ENCODE measurements around the gene IDH3A.

IDH3A gene

DNA sequence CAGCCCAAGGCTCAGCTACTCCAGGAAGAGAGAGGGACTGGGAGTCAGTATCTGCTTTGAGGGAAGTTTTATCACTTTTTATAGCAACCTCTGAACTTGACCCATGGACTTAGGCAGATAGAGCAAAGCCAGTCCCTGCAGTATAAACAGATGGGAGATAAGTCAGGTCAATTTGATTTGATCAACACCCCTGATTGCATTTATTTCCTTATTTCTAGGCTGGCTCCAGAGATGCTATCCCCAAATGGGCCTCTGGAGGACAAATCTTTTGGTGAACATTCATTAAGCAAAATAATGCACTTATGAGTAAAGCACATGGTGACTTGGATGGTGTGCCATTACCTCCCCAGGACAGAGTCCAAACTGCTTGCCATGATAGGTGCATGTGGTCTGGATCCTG lies 8.9 kb upstream of the IDH3A start:
- no peak overlapping the region for H3K27ac ChIP-seq (ENCODE audit: low read depth, low read length)
- H4K20me1 ChIP-seq (ENCODE audit: control insufficient read depth, insufficient read depth, low read depth, low read length) = no peaks in the 10 kb centered on the region
- 0 out of 2 replicates have a peak, but pooled peaks cover 5% of the 10 kb centered on the region for H3K27me3 ChIP-seq (ENCODE audit: control insufficient read depth, low read length)
- no peak for TF ChIP-seq EZH2phosphoT487 (IDR thresholded peaks at IDR 0.05; ENCODE audit: borderline replicate concordance, low read length)
- no peak for TF ChIP-seq CTCF (IDR thresholded peaks at IDR 0.05; ENCODE audit: low read depth, low read length, poor library complexity, severe bottlenecking)
- H3K79me2 ChIP-seq (ENCODE audit: control insufficient read depth, low read length) = no peaks in the 10 kb centered on the region
- no peaks in the 10 kb centered on the region for H3K36me3 ChIP-seq (ENCODE audit: control insufficient read depth, low read length)
- H3K4me2 ChIP-seq (ENCODE audit: low read length) = no peak overlapping the region
- H3K4me3 ChIP-seq (ENCODE audit: low read length) = no peak overlapping the region
- H3K9me2 ChIP-seq (replicated peaks; ENCODE audit: control insufficient read depth, low read length) = no peaks in the 10 kb centered on the region
- H3K4me1 ChIP-seq (ENCODE audit: control insufficient read depth, low read length) = no peaks in the 10 kb centered on the region
- no peaks in the 10 kb centered on the region for H3F3A ChIP-seq (ENCODE audit: control insufficient read depth, insufficient read depth)
- no peaks in the 10 kb centered on the region for H3K9me3 ChIP-seq (ENCODE audit: control insufficient read depth, insufficient read depth, low read length)

DNA sequence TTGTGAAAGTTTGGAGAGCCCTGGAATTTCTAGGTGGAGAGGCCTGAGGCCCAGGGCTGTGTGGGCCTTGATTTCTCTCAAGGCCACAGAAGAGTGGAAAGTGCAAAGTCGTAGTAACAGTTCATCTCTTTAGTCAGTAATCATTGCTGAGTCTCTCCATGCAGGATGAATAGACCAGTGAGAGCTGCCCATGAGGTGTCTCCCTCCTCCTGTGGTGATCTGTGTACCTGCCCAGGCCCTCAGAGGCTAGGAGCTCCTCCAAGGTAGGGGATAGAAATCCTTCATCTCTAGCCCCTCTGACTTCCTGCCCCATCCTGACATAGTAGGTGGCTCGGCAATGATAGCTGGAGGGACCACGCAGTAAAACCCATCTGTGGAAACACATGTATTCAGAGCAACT lies 6.8 kb upstream of the IDH3A start:
- H3K4me3 ChIP-seq (ENCODE audit: low read length) = no peak overlapping the region
- no peaks in the 10 kb centered on the region for H3K79me2 ChIP-seq (ENCODE audit: control insufficient read depth, low read length)
- no peaks in the 10 kb centered on the region for H3K36me3 ChIP-seq (ENCODE audit: control insufficient read depth, low read length)
- no peaks in the 10 kb centered on the region for H3K9me3 ChIP-seq (ENCODE audit: control insufficient read depth, insufficient read depth, low read length)
- TF ChIP-seq EZH2phosphoT487 (IDR thresholded peaks at IDR 0.05; ENCODE audit: borderline replicate concordance, low read length) = no peak
- no peak for TF ChIP-seq CTCF (IDR thresholded peaks at IDR 0.05; ENCODE audit: low read depth, low read length, poor library complexity, severe bottlenecking)
- H3F3A ChIP-seq (ENCODE audit: control insufficient read depth, insufficient read depth) = no peaks in the 10 kb centered on the region
- H3K4me2 ChIP-seq (ENCODE audit: low read length) = no peak overlapping the region
- H3K27me3 ChIP-seq (ENCODE audit: control insufficient read depth, low read length) = 0 out of 2 replicates have a peak, but pooled peaks cover 5% of the 10 kb centered on the region
- H3K4me1 ChIP-seq (ENCODE audit: control insufficient read depth, low read length) = no peaks in the 10 kb centered on the region
- H3K9me2 ChIP-seq (replicated peaks; ENCODE audit: control insufficient read depth, low read length) = no peaks in the 10 kb centered on the region
- H3K27ac ChIP-seq (ENCODE audit: low read depth, low read length) = no peak overlapping the region
- no peaks in the 10 kb centered on the region for H4K20me1 ChIP-seq (ENCODE audit: control insufficient read depth, insufficient read depth, low read depth, low read length)

- Histone ChIP-seq H3F3A (ENCODE audit: control insufficient read depth, insufficient read depth) (0 out of 2 replicates have a peak, but pooled peaks cover 2% of the 10 kb centered on the region), H3K27me3 (ENCODE audit: control insufficient read depth, low read length) (no peaks in the 10 kb centered on the region), H3K79me2 (ENCODE audit: control insufficient read depth, low read length) (peaks cover 30% of the 10 kb centered on the region), H4K20me1 (ENCODE audit: control insufficient read depth, insufficient read depth, low read depth, low read length) (peaks cover 7% of the 10 kb centered on the region; the same call in 1 of the 2 replicates), H3K36me3 (ENCODE audit: control insufficient read depth, low read length) (peaks cover 13% of the 10 kb centered on the region), H3K4me3 (ENCODE audit: low read length) (no peak overlapping the region), H3K4me2 (ENCODE audit: low read length) (no peak overlapping the region), H3K9me2 (replicated peaks; ENCODE audit: control insufficient read depth, low read length) (no peaks in the 10 kb centered on the region), H3K9me3 (ENCODE audit: control insufficient read depth, insufficient read depth, low read length) (no peaks in the 10 kb centered on the region), H3K27ac (ENCODE audit: low read depth, low read length) (no peak overlapping the region), H3K4me1 (ENCODE audit: control insufficient read depth, low read length) (peaks cover 23% of the 10 kb centered on the region)
- TF ChIP-seq EZH2phosphoT487 (IDR thresholded peaks at IDR 0.05; ENCODE audit: borderline replicate concordance, low read length) = no peak
- TF ChIP-seq CTCF (IDR thresholded peaks at IDR 0.05; ENCODE audit: low read depth, low read length, poor library complexity, severe bottlenecking) = no peak
Observed at GRCh38 chr15:78146425-78147154, 2.6 kb upstream of the IDH3A start.
